Measurements from ENCODE around the gene ARMH3.
A peak's percentile ranks its signal among the peaks of the same experiment; 100 is the strongest.

Gene ARMH3

GRCh38 chr10:101974091-101974971, 81.6 kb downstream of the ARMH3 start:
- DNase-seq = no peak

GRCh38 chr10:101972761-101973160, 83.2 kb downstream of the ARMH3 start:
- no peak for DNase-seq

GRCh38 chr10:101969412-101969922, 86.5 kb downstream of the ARMH3 start:
- no peak for DNase-seq

GRCh38 chr10:101968940-101969321, 87.0 kb downstream of the ARMH3 start:
- no peak for DNase-seq

- no peak for DNase-seq
These were observed 87.6 kb downstream of the ARMH3 start for GRCh38 chr10:101968286-101968939.

DNA sequence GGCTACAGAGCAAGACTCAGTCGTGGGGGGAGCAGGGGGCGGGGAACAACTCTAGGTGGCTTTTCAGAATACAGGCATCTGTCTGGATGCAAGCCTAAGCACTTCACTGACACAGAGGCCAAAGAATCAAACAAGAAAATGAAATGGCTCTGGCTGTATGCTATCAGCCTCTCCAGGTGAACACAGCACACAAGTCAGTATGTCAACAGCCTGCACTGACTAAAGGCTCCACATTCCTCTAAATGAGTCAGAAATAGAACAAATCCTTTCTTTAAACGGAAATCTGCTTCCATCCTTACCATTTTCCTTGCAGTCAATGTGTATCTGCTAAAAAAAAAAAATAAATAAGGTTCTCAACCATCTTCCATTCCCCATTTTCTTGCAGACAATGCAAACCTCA, 88.3 kb downstream of the ARMH3 start:
- DNase-seq = no peak

DNA sequence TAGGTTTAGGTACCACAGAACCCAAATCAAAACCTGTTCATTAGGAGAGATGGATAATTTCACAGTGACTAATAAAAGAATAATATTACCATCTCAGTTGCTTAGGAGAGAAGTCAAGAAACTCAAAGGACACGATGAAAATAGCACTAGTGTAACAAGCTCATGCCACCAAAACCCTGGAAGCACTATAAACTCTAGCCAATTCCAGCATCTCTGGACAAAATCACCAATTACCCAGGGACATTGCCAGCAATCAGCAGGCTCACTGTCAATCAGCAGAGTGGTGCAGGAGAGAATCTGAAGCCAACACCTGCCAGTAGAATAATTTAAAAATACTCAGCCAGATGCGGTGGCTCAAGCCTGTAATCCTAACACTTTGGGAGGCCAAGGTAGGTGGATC, 88.9 kb downstream of the ARMH3 start:
- DNase-seq = no peak

DNA sequence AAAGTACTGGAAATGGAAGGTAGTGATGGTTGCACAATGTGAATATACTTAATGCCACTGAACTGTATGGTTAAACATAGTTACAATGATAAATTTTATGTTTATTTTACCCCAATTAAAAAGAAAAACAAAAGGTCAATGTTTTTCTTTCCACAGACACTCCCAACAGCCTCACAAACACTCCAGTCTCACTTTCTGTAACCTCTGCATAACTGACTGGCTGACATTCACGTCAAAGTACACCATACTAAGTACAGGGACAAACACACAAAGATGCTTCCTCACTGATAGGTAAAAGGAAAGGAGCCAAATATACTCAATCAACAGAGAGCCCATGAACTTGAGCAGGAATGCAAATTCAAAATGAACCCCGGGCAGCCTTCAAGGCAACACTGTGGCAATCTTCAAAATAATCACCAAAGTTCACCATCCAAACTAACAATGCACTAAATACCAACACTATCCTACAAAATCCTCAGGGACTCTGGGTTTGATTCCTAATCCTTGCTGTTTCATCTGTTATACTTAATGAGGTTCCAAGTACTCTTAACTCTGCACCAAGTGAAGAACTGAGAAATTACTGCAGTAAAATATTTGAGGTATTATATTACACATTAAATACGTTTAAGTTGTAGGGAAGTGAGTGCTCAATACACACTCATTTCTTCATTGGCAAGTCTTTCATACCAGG, 90.8 kb downstream of the ARMH3 start:
- DNase-seq = no peak

GRCh38 chr10:101961591-101962498, 94.1 kb downstream of the ARMH3 start:
- peak in 1 of 2 experiments; percentile 6 for DNase-seq

DNA sequence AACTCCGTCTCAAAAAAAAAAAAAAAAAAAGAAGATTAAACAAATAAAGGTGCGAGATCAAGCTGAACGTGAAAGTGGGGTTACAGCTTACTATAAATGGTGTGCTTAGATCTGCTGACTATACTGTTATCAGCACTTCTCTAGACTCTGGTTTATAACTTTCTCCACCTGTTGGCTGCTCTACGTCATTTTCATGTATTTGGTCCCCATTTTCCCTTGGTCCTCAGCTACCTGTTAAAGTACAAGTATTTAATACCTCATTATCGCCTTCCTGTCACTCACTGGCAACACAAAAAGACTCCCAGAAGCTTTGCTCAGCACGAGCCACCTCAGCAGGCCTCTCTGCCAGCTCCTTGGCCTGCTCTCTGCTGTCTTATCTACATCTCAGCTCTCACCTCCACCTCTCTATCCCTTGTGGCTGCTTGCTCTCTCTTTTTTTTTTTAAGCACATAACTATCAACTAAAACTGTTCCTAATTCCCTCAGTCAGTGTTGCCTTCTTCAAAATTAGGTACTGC, 95.0 kb downstream of the ARMH3 start:
- DNase-seq = no peak

- no peak for DNase-seq
These were observed 96.5 kb downstream of the ARMH3 start for GRCh38 chr10:101959346-101959916.

DNA sequence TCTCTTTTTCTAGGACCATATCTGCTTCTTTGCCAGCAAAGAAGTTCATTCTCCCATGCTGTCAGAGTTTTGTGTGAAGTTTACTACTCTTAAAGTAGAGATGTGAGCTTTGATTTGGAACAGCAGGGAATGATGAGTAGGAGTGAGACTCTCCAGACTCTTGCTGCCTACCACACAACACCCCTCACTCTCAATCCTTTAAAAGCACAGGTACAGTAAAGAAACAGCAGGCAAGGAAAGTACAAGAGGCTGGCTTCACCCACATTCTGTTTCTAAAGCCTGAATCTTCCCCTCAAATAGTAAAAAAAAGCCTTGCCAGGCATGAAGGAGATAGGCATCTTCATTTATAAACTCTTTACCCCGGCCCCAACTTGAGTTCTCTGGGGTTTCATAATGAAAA, 97.3 kb downstream of the ARMH3 start:
- no peak for DNase-seq

GRCh38 chr10:101956898-101957297, 99.1 kb downstream of the ARMH3 start:
- DNase-seq = no peak

DNA sequence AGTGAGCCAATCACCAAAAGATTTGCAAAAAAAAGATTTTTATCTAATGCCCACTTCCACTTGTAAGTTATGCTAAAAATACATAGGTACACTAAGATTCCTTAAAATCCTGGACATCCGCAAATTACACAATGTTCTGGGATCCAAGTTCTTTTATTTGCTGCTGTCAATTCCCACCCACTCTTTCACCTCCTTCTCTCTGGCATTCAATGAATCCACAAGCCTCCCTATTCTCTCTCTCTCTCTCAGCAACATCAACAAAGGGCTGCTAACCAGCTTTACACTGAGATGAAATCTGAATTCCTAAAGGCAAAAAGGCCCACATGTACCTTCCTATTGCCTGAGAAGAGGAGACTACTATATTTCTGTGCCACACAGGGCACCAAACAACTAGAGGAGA, 99.9 kb downstream of the ARMH3 start:
- DNase-seq = no peak

GRCh38 chr10:101952191-101952590, 103.8 kb downstream of the ARMH3 start:
- no peak for DNase-seq

GRCh38 chr10:101950213-101950612, 105.8 kb downstream of the ARMH3 start:
- no peak for DNase-seq

DNA sequence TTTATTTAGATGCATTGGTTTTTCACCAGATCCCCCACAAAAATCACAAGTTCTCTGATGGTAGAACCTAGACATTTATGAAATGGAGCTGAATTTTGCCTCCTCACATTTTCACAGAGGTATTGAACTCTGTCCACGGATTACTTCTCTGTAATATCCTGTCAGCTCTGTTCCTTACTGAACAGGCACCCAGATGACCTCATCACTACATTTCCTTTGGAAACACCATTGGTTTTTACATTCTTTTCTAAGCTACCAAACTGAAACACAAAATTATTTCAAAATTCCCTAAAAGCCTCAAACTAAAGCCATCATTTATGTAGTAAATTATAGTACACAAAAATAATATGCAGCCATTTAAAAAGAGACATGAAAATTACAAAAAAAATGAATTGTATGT, 114.1 kb downstream of the ARMH3 start:
- no peak for DNase-seq

DNA sequence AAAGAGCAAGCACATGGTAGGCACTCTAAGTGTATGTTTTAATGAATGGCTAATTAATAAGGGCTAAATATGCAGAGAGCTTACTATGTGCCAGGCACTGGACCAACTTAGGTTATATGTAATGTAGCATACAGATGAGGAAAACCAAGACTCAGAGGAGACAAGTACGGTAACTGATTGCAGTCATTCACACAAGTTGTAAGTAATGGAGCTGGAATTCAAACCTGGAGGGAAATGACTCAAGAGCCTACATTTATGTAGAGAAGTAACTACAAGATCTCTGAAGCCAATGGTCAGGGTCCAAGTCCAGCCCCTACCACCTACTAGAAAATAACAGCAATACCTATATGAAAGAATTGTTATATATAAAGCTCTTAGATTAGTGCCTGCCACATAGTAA, 115.1 kb downstream of the ARMH3 start:
- DNase-seq = no peak

GRCh38 chr10:101939729-101940128, 116.2 kb downstream of the ARMH3 start:
- no peak for DNase-seq

GRCh38 chr10:101939008-101939648, 116.8 kb downstream of the ARMH3 start:
- no peak for DNase-seq

- no peak for DNase-seq
These were observed 117.5 kb downstream of the ARMH3 start for GRCh38 chr10:101938305-101939007.
